GM20431 (cell line): ENCODE data around the gene PBX1.
"Not testable (repeated sequence)": the region's sequence is repeated elsewhere in the genome, so short reads cannot be mapped to it uniquely, and the experiment has no call there.

Experiments
- in situ Hi-C: fragments of 300-500 bp; cut with MseI, MboI; formaldehyde crosslinking; loops from one replicate; pipeline ENCODE4 v1.15.0; 2020; ENCODE audit warnings: low sequenced_read_pairs; ENCODE audit not compliant: unreplicated experiment

Gene PBX1

DNA sequence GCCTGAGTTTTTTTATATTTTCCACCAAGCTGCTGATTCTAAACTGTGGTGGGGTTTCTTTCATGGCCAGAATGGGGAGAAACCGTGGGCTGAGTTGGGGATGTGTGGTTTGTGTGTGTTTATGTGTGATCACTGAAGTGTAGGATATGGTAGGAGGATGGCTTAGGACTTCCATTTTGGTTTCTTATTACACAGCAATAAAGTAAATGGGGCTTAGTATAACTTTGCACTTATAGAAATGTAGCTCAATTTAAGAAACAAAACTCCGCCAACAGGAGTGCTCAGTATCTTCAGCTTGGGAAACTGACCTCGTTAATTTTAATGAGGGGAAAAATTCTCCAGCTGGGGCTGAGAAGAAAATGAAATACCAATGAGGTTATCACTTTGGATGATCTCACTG lies 77.8 kb downstream of the PBX1 start:
- in situ Hi-C loops = no loop called here

DNA sequence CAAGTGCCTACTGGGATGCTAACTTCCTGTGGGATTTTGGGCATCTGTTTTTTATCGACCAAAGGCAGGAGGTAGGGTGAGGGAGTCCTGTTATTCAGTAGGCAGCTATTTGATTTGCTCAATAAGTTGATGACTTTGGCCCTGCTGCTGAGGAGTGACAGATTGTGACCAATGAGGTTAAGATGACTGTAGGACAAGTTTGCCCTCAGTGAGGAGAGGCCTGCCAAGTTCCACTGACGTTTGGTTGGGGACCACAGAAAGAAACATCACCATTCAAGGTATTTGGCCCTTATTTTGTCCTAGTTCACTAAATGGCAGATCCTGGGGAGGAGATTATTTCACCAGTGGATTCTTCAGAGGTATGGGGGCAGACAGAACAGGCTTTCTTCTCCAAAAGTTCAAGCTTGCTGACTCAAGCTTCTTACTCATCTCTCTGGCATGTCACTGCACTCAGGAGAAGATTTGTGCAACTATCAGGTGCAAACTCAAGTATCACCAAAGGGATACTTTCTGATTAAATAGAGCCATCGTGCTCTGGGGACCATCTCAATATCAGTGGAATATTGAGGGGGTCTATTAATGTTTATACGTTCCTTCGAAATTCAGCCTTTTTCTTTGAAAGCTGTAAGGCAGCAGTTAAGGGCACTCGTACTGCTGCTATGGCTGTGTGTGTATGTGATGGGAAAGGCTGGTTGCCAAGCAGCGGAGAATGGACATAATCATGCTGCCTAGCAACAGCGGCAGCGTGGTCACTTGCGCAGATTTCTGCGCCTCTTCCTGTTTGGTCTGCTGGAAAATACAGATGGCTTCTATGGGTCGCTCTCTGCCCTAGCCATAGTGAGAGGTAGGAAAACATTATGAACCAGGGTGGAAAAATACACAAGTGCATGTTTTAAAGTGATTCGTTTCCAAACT lies 78.7 kb downstream of the PBX1 start:
- in situ Hi-C loops = no loop called here

GRCh38 chr1:164638492-164639202 lies 79.7 kb downstream of the PBX1 start:
- in situ Hi-C loops = no loop called here

GRCh38 chr1:164640686-164641352 lies 81.8 kb downstream of the PBX1 start:
- in situ Hi-C loops = no loop called here

DNA sequence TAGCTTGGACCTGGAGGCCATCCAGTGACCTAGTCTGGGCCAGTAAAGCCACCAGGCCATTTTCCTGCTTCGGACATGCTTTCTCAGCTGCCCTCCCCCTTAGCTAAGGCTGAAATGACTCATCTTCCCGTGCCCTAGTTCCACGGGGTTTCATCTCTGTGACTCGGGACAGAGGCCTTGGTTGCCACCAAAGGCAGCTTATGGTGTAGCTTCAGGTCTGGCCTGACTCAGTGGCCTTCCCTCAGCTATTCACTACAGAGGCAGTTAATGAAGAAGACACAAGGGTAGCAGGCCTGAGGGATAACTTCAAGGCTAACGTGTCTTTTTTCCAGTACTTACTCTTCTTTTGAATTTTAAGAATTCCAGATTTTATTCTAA lies 82.4 kb downstream of the PBX1 start:
- in situ Hi-C loops = no loop called here

GRCh38 chr1:164643018-164643417 lies 84.0 kb downstream of the PBX1 start:
- in situ Hi-C loops = no loop called here

DNA sequence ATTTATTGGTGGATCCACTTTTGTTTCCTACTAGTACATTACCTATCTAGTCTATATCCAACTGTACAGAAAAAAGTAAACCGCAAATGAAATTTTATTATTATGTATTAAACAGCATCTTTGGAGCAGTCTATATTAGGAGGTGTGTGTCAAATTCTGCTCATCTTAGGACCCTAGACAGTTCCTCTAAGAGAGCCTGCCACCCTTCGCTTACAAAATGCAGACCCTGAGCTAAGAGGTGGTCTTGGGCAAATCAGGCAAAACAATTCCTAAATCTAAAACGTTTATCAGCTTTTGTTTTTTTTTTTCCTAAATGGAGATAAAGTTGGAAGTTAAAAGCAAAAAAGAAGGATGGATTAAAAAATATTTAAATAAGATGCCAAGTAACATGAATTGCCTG lies 85.3 kb downstream of the PBX1 start:
- in situ Hi-C loops = no loop called here

GRCh38 chr1:164644774-164645644 lies 86.0 kb downstream of the PBX1 start:
- in situ Hi-C loops = no loop called here

DNA sequence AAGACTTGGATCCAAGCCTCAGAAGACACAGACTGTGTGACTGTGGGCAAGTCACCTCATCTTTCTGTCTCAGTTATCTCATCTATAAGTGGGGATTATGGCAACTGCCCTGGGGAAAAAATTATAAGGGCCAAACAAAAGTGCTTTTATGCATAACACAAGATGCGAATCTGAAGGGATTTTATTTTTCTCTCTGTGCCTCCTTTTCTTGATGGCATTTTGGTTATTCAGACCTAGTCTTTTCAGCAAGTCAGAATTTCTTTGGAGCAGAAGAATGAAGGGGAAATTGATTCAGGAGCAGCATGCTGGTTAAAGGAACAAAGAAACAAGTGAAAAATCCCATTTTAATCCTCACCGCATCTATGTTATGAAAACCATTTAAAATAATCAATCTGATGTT lies 86.9 kb downstream of the PBX1 start:
- in situ Hi-C loops = no loop called here

- in situ Hi-C loops = no loop called here
Measured at GRCh38 chr1:164647211-164647610, 88.2 kb downstream of the PBX1 start.

DNA sequence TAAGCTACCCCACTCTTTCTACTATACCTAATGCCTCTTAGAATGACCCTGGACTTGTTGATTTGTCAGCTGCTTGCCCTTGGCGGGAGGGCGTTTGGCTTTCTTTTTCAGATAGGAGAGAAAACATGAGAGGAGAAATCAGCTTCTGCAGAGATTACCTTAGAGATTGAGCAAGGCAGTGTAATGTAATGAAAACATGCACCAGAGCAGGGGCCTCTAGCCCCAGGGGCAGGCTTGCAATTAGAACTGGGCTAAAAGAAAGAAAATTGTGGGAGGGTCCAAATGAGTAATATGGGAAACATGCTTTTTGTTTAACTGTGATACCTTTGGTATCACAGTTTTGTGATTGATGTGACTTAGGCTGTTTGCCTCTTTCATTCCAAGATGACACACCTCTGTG lies 89.7 kb downstream of the PBX1 start:
- in situ Hi-C loops = no loop called here

GRCh38 chr1:164649146-164649545 lies 90.2 kb downstream of the PBX1 start:
- in situ Hi-C loops = no loop called here

- in situ Hi-C loops = no loop called here
Measured at GRCh38 chr1:164650531-164650930, 91.5 kb downstream of the PBX1 start.

DNA sequence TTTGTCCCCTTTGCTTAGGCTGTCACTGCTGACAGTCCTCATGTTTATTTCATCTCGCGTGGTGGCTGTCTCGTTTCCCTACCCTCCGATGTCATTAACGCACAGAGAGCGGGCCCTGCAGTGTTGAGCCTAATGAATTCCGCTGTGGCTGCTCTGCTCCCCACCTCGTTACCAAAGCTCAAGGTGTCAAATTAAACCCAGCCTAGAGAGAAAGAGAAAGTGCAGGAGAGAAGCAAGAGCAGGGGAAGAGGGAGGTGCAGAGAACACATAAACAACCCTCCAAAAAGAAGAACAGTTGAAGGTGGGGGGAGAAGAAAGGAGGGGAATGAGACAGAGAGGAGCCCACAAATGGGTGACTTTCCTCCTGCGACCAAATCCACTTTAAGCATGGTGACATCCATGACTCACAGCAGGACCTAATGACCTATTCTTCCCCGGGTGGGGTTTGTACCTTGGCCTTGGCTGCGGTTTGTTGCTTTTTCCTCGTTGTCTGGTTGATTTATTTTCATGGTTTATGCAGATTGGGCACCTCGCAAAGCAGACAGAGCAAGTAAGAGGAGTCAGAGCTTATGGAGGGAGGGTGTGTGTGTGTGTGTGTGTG lies 92.5 kb downstream of the PBX1 start:
- in situ Hi-C loops = no loop called here

DNA sequence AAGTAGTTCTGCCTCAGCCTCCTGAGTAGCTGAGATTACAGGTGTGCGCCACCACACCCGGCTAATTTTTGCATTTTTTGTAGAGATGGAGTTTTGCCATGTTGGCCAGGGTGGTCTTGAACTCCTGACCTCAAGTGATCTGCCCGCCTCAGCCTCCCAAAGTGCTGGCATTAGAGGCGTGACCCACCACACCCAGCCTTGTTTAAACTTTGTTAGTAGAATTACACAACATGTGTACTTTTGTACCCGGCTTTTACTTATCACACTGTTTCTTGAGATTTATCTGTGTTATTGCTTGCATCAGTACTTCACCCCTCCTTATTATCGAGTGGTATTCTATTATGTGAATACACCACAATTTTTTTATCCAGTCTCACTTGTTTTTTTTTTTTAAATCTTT lies 94.0 kb downstream of the PBX1 start:
- in situ Hi-C loops = not testable (repeated sequence)

- in situ Hi-C loops = no loop called here
Measured at GRCh38 chr1:164653705-164654104, 94.7 kb downstream of the PBX1 start.

DNA sequence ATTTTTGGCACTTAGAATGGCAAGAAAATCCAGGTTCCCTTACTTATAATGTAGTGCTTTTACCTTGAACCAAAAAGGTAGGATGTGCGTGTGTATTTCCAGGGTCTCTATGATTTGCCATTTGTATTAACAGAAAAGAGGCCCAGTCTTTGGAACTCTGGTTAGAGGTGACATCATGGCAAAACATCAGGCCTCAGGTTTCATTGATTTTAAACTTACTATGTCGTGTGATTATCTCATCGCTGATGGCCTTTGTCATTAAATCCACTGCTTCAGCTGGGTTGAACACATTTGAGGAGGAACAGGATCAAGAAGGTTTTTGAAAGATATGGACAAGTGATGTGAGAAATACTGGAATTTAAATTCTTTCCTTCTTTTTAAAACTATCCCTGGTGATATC lies 95.2 kb downstream of the PBX1 start:
- in situ Hi-C loops = no loop called here

- in situ Hi-C loops = no loop called here
Measured at GRCh38 chr1:164658864-164659263, 99.9 kb downstream of the PBX1 start.

DNA sequence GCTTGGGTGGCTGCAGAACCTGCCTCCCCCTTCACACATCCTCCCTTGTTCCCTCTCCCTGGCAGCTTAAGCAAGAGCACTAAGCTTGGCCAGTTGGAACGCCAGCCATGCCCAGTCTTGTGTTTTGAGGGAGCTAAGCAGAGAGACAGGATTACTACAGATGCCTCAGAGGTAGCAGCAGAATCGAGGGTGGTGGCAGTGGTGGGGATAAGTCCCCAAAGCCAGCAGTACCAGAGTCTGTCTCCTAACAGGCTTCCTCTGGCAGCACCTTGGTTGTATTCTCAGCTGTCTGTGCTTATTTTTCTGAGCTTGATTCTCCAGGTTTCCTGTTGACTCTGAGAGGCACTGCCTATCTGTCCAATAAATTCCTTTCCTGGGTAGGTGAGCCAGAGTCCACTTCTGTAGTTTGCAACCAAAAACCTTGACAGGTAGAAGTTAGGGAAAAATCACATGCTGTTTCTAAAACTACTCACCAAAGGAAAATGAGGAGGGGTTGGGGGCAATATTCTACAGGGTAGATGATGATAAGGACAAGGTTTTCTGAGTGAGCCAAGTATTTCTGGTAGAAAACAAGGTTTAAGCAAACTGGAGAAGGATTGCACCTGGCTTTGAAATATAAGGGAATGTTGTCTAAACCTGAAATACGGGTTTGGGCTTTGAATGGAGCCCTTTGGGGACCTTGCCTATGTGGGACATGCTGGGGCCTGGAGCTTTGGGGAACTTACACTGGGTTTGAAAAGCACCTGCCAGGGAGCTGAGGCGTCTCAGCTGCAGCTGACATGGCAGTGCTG lies 100.8 kb downstream of the PBX1 start:
- in situ Hi-C loops = no loop called here
